SW 1271 (cell line): ENCODE results near the gene LMF1.
"Not testable (repeated sequence)": the region's sequence is repeated elsewhere in the genome, so short reads cannot be mapped to it uniquely, and the experiment has no call there.

Source experiments
- DNase-seq, 2 experiments: peaks; one replicate each; lab custom pipeline; 2025; lab: John Stamatoyannopoulos, UW

The LMF1 gene

DNA sequence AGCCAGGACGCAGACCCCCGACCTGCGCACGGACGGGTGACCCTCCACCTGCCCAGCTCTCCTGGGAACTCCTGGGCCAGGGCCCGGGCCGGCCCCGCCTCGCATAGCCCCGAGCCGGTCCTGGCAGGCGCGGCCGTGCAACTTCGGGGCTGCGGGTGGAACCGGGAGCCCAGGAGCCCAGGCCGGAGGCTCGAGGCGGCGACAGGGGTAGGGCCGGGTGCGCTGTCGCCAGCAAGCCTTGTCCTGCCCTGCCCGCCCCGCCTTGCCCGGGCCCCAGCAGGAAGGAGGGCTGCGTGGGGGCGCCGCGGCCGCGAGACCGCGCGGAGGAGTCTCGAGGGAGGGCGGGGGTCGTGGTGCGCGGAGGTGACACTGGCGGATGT, 408 bp downstream of the LMF1 start:
- DNase-seq: no peak

DNA sequence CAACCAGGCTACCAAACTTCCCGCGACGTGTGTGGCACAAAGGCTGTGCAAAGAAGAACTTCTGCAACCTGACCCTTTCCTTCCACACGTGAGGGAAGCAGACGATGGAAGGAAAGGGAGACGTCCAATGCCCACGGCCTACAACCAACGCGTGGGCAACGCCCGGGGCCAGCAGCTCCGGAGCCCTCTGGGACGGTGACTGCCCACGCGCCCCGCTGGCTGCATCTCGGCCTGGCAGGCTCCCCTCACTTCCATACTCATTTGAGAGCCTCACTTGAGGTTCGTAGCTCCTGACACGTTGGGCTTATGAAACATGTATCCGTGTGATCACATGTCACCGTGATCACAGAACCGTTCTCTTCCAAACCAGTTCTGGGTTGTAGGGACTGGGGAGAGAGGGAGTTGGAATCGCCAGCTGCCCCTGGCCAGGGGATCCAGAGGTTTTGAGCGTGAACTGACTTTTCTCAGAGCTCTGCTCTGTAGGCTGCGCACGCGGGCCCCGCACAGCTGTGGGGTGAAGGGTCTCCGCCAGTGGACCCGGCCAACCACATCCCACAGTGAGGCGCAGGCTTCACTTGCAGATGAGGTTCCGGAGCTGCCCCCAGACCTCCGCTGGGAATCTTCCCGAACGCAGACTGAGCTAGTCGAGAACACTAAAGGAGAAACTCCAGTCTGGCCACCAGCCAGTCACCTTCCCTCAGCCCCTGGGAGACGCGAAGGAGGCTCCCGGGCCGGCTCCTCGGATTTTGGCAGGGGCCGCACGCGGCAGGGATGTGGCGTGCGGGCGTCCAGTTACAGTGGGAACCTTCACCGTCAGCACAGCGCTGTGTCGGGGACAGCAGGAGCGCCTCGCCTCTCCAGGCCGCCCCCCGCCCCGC, 1.0 kb downstream of the LMF1 start:
- DNase-seq: no peak

- no peak for DNase-seq
Observed at GRCh38 chr16:968620-969019, 2.2 kb downstream of the LMF1 start.

DNA sequence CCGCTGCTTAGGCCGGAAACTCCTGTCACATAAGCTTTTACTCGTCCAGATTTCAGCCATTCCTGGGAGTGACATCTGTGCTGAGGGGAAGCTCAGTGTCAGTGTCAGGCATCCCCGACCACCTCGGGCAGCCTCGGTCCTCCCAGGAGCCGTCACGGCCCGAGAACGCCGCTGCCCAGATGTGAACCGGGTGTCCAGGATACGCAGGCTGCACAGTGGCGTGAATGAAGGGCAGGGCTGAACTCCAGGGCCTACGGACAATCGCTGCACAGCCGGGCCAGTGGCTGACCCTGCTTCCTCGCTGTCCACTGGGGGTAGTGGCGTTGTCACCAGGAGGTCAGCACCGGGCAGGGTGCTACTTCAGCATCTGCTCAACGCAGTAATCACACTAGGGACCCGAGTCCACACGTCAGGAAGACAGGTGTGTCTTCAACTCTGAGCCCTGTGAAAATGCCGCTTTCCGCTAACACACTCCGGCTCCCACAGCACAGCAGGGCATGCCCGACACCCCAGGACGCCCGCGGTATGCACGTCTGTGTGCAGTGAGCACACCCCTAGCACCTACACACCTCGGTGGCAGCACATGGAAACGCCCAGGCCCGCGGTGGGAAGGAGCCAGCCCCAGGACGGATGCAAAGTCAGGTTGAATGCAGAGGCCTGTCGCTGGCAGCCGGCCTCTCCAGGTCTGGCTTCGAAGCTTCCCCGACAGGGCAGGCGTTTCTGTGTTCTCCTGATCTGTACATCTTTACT, 3.1 kb downstream of the LMF1 start:
- no peak for DNase-seq

DNA sequence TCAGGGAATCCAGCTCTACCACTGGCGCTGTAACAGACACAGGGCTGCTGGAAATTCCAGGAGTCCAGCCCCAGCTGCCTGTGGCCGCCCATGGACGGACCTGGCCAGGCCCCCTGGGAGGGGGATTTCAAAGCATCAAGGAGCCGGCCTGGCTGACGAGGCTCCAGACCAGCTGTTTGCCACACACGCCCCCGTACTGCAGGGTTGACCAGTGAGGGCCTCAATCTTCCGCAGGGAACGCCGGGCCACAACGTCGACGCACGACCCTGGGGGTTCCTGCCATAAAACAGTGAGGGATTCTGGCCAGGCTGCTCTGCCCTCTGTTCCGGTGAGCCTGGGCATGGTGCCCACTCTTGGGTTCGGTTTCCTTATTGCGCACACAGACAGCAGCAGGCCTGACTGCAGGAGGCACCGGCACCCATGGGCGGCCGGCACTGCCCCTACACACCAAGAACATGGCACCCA, 3.7 kb downstream of the LMF1 start:
- no peak for DNase-seq

DNA sequence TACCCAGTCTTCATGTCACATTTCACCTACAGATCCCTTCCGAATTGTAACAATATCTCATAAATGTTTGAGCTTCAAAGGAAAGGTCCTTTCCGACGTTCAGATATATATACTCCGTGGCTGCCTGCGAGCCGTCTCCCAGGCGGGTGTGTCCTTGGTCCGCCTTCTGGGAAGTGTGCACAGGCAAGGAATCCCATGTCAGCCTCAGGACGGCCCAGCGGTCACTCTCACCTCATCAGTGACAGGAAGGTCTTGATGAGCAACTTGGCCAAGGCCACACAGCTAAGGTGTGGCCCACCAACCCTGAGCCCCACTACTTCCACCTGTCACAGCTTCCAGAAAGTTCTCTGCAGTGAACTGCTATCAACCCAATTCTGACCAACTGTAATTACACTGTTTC, 4.3 kb downstream of the LMF1 start:
- DNase-seq: no peak

DNA sequence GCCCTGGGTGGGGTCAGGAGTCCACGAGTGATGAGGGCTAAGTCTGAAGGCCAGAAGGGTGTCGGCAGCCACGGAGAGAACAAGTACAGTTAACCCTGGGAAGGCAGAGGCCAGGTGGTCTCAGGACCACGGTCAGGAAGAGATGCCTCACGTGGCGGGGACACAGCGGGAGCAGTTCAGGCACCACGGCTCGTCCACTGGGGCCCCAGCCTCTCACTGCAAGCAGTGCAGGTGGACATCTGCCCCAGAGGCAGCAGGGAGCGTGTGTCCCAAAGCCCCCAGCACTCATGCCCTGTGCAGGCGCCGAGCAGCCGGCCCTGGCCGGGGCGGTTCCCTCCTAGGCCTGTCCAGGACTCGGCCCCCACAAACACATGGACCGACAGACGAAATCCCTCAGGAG, 4.7 kb downstream of the LMF1 start:
- no peak for DNase-seq

GRCh38 chr16:965487-965886, 5.3 kb downstream of the LMF1 start:
- no peak for DNase-seq

GRCh38 chr16:965036-965395, 5.8 kb downstream of the LMF1 start:
- DNase-seq: no peak

- DNase-seq: no peak
Observed at GRCh38 chr16:964356-965035, 6.3 kb downstream of the LMF1 start.

DNA sequence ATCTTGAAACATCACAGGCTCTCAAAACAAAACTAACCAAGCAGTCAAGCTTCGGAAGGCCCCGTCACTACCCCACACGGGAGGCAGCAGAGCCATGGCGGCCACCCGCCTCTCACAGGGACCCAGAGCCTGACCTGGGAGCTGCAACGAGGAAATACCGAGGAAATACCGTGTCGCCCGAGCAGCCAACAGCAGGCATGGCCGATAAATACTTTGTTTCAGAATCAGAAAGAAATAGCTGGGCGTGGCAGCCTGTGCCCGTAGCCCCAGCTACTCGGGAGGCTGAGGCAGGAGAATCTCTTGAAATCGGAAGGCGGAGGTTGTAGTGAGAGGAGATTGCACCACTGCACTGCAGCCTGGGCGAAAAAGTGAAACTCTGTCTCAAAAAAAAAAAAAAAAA, 6.9 kb downstream of the LMF1 start:
- DNase-seq: no peak

DNA sequence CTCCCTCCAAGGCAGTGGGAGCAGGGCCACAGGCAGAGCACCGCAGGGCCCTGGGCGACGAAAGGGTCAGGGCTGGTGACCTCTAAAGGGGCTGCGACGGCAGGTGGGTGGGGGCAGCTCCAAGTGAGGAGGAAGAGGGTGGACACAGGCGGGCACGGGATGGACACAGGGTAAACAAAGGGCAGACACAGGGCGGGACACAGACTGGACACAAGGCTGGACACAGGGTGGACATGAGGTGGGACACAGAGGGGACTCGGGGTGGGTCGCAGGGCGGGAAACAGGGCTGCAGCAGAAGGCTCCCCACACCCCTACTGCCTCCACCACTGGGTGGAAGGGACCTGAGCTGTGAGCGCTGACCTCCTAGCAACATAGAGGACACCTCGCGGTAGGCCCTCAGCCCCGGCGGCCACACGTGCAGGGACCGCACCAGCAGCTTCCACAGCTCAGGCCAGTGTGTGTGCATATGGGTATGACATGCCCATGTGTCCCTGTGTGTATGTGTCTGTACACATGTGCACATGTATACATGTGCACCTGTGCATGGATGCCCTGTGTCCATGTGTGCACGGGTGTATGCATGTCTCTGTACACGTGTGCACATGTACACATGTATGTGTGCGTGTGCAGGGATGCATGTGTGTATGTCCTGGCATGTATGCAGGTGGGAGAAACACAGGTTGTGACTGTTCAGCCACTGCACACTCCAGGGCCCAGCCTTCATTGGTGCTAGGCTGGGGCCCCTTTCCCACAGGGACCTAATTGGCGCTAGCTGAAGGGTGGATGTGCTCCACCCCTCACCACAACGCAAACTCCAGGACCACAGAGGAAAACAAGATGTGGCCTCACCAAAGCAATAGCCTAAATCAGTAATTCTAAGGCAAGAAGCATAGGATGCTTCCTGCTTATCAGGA, 7.6 kb downstream of the LMF1 start:
- no peak for DNase-seq

- DNase-seq: no peak
Observed at GRCh38 chr16:962366-962765, 8.4 kb downstream of the LMF1 start.

DNA sequence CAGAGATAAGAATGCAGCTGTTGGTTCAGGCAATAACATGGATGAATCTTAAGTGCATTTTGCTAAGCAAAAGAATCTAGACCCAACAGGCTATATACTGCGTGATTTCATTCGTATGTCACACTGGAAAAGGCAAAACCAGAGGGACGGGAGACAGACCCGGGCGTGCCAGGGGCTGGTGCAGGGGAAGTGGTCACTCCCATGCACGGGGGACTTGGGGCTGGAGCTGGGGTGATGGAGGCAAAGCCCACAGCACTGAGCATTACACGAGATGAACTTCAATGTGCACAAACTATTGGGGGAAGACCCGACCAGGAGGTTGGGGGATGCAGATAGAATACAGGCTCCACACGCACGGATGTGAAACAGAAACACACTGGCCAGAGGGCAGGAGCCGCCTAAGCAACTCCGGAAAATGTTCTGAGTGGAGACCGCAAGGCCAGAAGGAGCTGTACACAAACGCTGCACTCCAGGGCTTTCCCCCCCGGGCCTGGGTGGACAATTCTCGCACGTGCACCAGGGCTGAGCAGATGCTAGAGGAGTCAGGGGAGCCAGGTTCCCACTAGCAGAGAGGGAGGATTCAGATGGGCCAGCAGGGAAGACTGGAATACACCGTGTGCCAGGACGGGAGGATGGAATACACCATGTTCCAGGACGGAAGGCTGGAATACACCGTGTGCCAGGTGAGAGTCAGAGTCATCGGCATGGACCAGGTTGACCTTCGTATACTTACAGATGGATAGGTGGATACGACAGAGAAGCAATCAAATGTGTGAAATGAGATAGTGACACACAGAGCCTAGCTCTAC, 11.3 kb downstream of the LMF1 start:
- DNase-seq: no peak

DNA sequence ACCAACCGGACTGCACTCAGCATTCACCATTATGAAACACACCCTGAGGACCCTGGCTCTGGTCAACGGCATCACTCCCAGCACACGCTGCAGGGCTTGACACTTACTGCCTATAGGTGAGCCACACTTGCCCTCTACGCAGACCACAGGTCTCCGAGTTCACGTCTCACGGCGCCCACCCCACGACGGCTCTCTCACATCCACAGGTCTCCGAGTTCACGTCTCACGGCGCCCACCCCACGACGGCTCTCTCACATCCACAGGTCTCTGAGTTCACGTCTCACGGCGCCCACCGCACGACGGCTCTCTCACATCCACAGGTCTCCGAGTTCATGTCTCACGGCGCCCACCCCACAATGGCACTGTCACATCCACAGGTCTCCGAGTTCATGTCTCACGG, 15.0 kb downstream of the LMF1 start:
- not testable (repeated sequence) for DNase-seq

DNA sequence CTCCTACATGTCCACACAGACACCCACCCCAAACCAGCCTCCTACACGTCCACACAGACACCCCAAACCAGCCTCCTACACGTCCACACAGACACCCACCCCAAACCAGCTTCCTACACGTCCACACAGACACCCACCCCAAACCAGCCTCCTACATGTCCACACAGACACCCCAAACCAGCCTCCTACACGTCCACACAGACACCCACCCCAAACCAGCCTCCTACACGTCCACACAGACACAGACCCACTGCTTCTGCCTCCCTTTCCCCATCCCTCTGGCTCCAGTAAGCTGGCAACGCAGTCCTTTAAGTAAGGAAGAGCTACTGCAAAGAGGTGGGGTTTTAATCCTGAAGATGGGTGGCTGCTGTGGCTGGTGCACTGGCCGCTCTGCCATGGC, 17.0 kb downstream of the LMF1 start:
- not testable (repeated sequence) for DNase-seq

DNA sequence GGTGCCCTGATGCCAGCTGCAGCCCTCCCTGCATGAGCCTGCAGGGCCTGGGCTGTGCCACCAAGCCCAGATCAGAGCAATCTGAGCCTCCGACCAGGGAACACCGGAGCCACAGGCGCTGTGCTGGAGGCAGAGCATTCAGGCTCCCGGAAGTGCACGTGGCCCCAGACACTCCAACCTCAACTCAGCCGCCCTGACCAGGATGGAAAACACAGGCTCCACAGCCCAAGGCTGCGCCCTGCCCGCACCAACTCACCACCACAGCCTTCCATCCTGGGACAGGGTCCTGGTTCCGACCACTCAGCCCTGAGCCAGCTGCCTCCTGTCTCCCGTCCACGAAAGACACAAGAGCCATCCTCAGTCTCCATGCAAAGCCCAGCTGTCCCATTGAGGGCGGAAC, 18.5 kb downstream of the LMF1 start:
- no peak for DNase-seq

DNA sequence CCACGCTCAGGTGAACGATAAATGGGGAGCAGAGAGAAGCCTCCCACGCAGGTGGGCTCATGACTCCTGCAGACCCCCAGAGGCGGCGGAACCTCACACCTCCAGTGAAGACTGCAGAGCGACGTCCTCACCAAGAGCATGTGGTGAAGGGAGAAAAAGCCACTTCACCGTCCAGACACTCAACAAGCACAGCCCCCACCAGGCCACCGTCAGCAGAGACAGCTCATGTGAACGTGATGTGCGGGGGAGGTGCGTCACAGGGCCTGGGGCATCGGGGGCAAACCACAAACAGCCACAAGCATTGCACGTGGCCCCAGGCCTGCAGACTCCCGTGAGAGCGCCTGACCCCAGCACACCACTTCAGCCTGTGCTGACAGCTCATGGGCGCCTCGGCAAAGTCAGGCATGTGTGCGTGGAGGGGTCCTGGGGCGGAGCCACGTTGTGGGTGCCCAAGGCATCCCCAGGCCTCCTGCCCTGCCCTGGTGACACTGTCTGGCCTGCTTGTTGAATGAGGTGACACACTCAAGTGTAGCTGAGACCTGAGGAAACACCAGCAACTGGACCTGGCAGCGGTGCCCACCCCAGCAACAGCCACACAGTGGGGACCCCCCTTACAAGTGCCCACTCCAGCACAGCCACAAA, 19.0 kb downstream of the LMF1 start:
- DNase-seq: no peak

DNA sequence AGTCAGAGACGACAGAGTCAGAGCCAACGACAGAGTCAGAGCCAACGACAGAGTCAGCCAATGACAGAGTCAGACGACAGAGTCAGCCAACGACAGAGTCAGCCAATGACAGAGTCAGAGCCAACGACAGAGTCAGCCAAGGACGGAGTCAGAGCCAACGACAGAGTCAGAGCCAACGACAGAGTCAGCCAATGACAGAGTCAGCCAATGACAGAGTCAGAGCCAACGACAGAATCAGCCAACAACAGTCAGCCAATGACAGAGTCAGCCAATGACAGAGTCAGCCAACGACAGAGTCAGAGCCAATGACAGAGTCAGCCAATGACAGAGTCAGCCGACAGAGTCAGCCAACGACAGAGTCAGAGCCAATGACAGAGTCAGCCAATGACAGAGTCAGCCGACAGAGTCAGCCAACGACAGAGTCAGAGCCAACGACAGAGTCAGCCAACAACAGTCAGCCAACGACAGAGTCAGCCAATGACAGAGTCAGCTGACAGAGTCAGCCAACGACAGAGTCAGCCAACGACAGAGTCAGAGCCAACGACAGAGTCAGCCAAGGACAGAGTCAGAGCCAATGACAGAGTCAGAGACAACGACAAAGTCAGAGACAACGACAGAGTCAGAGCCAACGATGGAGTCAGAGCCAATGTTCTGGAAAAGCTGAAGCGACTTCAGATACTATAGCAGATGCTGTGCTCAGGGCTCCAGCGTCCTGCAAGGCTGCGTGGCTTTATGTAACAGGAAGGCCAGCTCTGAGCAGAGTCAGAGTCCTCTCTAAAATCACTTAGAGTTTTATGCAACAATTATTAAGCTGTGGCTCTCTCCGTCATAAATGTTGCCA, 19.8 kb downstream of the LMF1 start:
- not testable (repeated sequence) for DNase-seq
